Kidney glomerular epithelial cell (primary cell): ENCODE data around the gene CFAP97D1.
A peak's percentile ranks its signal among the peaks of the same experiment; 100 is the strongest.

Source experiments
- DNase-seq: peaks from one replicate; lab custom pipeline; 2025; lab: John Stamatoyannopoulos, UW

The CFAP97D1 gene

GRCh38 chr17:43829738-43830137, 49.5 kb downstream of the CFAP97D1 start:
- DNase-seq = no peak

GRCh38 chr17:43830510-43831140, 50.4 kb downstream of the CFAP97D1 start:
- no peak for DNase-seq

GRCh38 chr17:43831633-43832032, 51.4 kb downstream of the CFAP97D1 start:
- no peak for DNase-seq

- DNase-seq = no peak
Measured at GRCh38 chr17:43832168-43832975, 52.1 kb downstream of the CFAP97D1 start.

GRCh38 chr17:43832976-43833829, 53.0 kb downstream of the CFAP97D1 start, which contains the start of gene MPP3:
TSS of gene MPP3 (minus strand) at chr17:43833146. CDS start at chr17:43831906, 1,240 bp downstream.
- peak; percentile 40 for DNase-seq

- DNase-seq = no peak
Measured at GRCh38 chr17:43834106-43834505, 53.9 kb downstream of the CFAP97D1 start.
